ENCODE measurements around the gene RAPGEF1.

DNA sequence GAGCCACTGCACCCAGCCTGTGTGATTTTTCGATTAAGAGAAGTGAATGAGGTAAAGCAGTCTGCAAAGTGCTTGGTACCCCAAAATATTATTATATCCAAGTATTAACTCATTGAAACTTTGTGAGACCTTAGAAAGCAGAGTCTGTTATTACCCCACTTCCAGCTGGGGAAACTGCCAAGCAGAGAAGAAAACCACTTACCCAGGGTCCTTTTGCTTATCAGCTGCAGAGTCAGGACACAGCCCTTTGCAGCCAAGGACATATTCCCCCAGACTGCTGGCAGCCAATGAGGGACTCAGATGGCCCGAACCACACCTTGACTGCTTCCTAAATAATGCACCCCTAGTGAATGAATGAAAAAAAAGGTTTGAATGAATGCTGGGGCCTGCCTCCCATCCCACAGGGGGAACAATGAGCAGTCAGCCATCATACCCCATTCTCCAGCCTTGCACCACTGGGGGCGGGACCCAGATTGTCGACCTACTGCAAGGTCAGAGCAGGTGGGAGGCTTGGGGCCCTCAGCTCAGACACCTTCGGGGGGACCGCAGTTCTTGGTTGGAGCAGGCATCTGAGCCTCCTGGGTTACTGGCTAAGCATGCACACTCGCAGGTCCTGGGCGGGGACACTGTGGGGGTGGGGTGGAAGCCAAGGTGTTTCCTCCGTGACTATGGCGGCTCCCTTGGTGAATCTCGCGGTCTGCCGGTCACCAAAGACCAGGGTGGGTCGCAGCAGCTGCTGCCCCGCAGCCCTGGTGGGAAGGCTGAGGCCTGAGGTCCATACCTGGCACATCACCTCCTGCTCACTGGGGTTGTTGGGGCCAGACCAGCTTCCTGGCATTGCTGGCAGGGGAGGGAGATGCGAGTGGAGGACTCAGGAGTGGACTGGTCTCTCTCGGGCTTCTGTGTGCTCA lies 164.9 kb downstream of the RAPGEF1 start:
- TF ChIP-seq POLR2AphosphoS5 (IDR thresholded peaks at IDR 0.05) = no peak
- TF ChIP-seq, protein P1, sequence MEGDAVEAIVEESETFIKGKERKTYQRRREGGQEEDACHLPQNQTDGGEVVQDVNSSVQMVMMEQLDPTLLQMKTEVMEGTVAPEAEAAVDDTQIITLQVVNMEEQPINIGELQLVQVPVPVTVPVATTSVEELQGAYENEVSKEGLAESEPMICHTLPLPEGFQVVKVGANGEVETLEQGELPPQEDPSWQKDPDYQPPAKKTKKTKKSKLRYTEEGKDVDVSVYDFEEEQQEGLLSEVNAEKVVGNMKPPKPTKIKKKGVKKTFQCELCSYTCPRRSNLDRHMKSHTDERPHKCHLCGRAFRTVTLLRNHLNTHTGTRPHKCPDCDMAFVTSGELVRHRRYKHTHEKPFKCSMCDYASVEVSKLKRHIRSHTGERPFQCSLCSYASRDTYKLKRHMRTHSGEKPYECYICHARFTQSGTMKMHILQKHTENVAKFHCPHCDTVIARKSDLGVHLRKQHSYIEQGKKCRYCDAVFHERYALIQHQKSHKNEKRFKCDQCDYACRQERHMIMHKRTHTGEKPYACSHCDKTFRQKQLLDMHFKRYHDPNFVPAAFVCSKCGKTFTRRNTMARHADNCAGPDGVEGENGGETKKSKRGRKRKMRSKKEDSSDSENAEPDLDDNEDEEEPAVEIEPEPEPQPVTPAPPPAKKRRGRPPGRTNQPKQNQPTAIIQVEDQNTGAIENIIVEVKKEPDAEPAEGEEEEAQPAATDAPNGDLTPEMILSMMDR (IDR thresholded peaks at IDR 0.05) = no peak
- TF ChIP-seq EP300 (IDR thresholded peaks at IDR 0.05) = no peak
